H1 (cell line): Measurements from ENCODE around the gene SLC27A2. TPM values are rescaled to one million over a fixed set of nuclear protein-coding genes. Genes with fewer than 3 reads are reported as not detected.

Experiments
- CTCF ChIA-PET: fragments of 300-600 bp; sonication (Branson Sonifier 250); formaldehyde crosslinking; loops from one replicate; lab custom pipeline; 2021; ENCODE audit not compliant: partially characterized antibody; lab: Charles Lee
- POLR2A ChIA-PET: fragments of 300-600 bp; sonication (Branson Sonifier 250); formaldehyde crosslinking; loops from one replicate; lab custom pipeline; 2021; ENCODE audit warnings: inconsistent platforms; ENCODE audit not compliant: partially characterized antibody; lab: Charles Lee
- DNase-seq, 2 experiments: peaks; one replicate each; pipeline versions ENCODE4 v3.0.0 to v3.0.0-alpha.2; 2010 to 2022; ENCODE audit warnings: low spot score in 2 of 2, low read depth in 1 of 2, mixed read lengths in 1 of 2
- FAIRE-seq: peaks from 2 replicates; lab custom pipeline; 2011; peaks lifted over from hg19 to GRCh38; lab: Jason Lieb, UNC
- H2AFZ ChIP-seq: 2 replicates; pipeline ENCODE4 v1.8.1; 2012; ENCODE audit warnings: low read length, inconsistent platforms
- H2AK5ac ChIP-seq: 2 replicates; pipeline ENCODE4 v1.6.1; 2013; ENCODE audit warnings: low read depth, low read length
- H2BK120ac ChIP-seq: replicated peaks from 2 replicates; pipeline ENCODE3; 2013; ENCODE audit warnings: low read depth, low read length, inconsistent platforms
- H2BK12ac ChIP-seq: 2 replicates; pipeline ENCODE4 v1.6.1; 2013; ENCODE audit warnings: low read depth, low read length
- H2BK15ac ChIP-seq: 2 replicates; pipeline ENCODE4 v1.6.1; 2013; ENCODE audit warnings: low read length
- H2BK20ac ChIP-seq: 2 replicates; pipeline ENCODE4 v1.6.1; 2013; ENCODE audit warnings: low read length
- H2BK5ac ChIP-seq: 2 replicates; pipeline ENCODE4 v1.6.1; 2013; ENCODE audit warnings: low read depth, low read length
- H3K14ac ChIP-seq: 2 replicates; pipeline ENCODE4 v1.6.1; 2013; ENCODE audit warnings: inconsistent platforms; ENCODE audit not compliant: insufficient read length
- H3K18ac ChIP-seq: 2 replicates; pipeline ENCODE4 v1.6.1; 2013; ENCODE audit warnings: low read length; ENCODE audit errors: extremely low read depth
- H3K23ac ChIP-seq: 2 replicates; pipeline ENCODE4 v1.6.1; 2013; ENCODE audit warnings: inconsistent platforms; ENCODE audit not compliant: insufficient read length
- H3K23me2 ChIP-seq: 2 replicates; pipeline ENCODE4 v1.6.1; 2013; ENCODE audit warnings: low read depth, low read length
- H3K27ac ChIP-seq: 2 replicates; pipeline ENCODE4 v1.6.1; 2011; ENCODE audit warnings: low read depth, low read length, inconsistent platforms
- H3K27me3 ChIP-seq, 4 experiments: replicated peaks in 1 of 4; 1 replicate in 1 of 4; 2 replicates in 3 of 4; pipeline versions ENCODE4 v1.6.1 to v1.8.1; 2011 to 2013; ENCODE audit warnings: low read length in 3 of 4, mild to moderate bottlenecking in 3 of 4, inconsistent platforms in 2 of 4, mixed read lengths in 2 of 4, moderate library complexity in 1 of 4; ENCODE audit not compliant: control insufficient read depth in 3 of 4, insufficient read depth in 3 of 4; ENCODE audit errors: extremely low read depth in 1 of 4
- H3K36me3 ChIP-seq, 4 experiments: 2 replicates each; pipeline versions ENCODE4 v1.6.1 to v1.8.1; 2011 to 2013; ENCODE audit warnings: mild to moderate bottlenecking in 4 of 4, low read length in 3 of 4, moderate library complexity in 2 of 4, control low read depth in 1 of 4, inconsistent platforms in 1 of 4; ENCODE audit not compliant: insufficient read depth in 4 of 4, control insufficient read depth in 2 of 4
- H3K4ac ChIP-seq: replicated peaks from 2 replicates; pipeline ENCODE3; 2013; ENCODE audit warnings: low read length, low read depth, mixed read lengths, inconsistent platforms; ENCODE audit not compliant: insufficient read length
- H3K4me1 ChIP-seq, 4 experiments: replicated peaks in 1 of 4; 1 replicate in 1 of 4; 2 replicates in 3 of 4; pipeline versions ENCODE4 v1.6.1 to v1.8.1; 2011 to 2013; ENCODE audit warnings: low read length in 3 of 4, inconsistent platforms in 2 of 4, mixed read lengths in 1 of 4; ENCODE audit not compliant: insufficient read depth in 4 of 4, control insufficient read depth in 3 of 4
- H3K4me2 ChIP-seq, 2 experiments: 2 replicates each; pipeline versions ENCODE4 v1.6.1 to v1.8.1; 2011 to 2013; ENCODE audit warnings: low read depth in 2 of 2, low read length in 2 of 2, control low read depth in 1 of 2, inconsistent platforms in 1 of 2, mild to moderate bottlenecking in 1 of 2; ENCODE audit not compliant: insufficient read depth in 1 of 2
- H3K4me3 ChIP-seq, 4 experiments: fragments of 200-600, 300-600 bp in 1 of 4; sonication (generic), shearing (Covaris generic), sonication (Bioruptor Twin) in 1 of 4; 2 replicates each; pipeline versions ENCODE4 v1.5.1 to v1.8.1; 2011 to 2016; ENCODE audit warnings: low read length in 4 of 4, low read depth in 3 of 4, control low read depth in 2 of 4, inconsistent platforms in 2 of 4, mild to moderate bottlenecking in 2 of 4, mixed read lengths in 1 of 4, moderate library complexity in 1 of 4; ENCODE audit not compliant: insufficient read depth in 2 of 4; ENCODE audit errors: extremely low read depth in 1 of 4
- H3K56ac ChIP-seq: replicated peaks from 2 replicates; pipeline ENCODE3; 2013; ENCODE audit warnings: low read depth, mild to moderate bottlenecking, mixed read lengths, low read length, inconsistent platforms; ENCODE audit not compliant: insufficient read length
- H3K79me1 ChIP-seq: 2 replicates; pipeline ENCODE4 v1.6.1; 2013; ENCODE audit warnings: low read depth, low read length, control low read depth
- H3K79me2 ChIP-seq, 2 experiments: 2 replicates each; pipeline versions ENCODE4 v1.6.1 to v1.8.1; 2012 to 2013; ENCODE audit warnings: low read length in 2 of 2, mild to moderate bottlenecking in 2 of 2, inconsistent platforms in 1 of 2; ENCODE audit not compliant: insufficient read depth in 2 of 2, control insufficient read depth in 1 of 2
- H3K9ac ChIP-seq, 4 experiments: replicated peaks in 1 of 4; 1 replicate in 1 of 4; 2 replicates in 3 of 4; pipeline versions ENCODE4 v1.6.1 to v1.8.1; 2011 to 2013; ENCODE audit warnings: low read depth in 3 of 4, low read length in 3 of 4, control low read depth in 2 of 4, mild to moderate bottlenecking in 2 of 4, moderate library complexity in 2 of 4, inconsistent platforms in 1 of 4; ENCODE audit errors: extremely low read depth in 1 of 4
- H3K9me3 ChIP-seq, 2 experiments: 2 replicates each; pipeline versions ENCODE4 v1.6.1 to v1.8.1; 2012 to 2013; ENCODE audit warnings: mild to moderate bottlenecking in 2 of 2, moderate library complexity in 2 of 2, control low read depth in 1 of 2, inconsistent platforms in 1 of 2, low read depth in 1 of 2, low read length in 1 of 2, mixed read lengths in 1 of 2; ENCODE audit not compliant: insufficient read depth in 2 of 2
- H4K20me1 ChIP-seq, 2 experiments: replicated peaks in 1 of 2; 2 replicates each; pipeline versions ENCODE3 to v1.8.1; 2011 to 2013; ENCODE audit warnings: inconsistent platforms in 2 of 2, low read length in 2 of 2, mild to moderate bottlenecking in 1 of 2; ENCODE audit not compliant: insufficient read depth in 2 of 2, control insufficient read depth in 1 of 2
- H4K5ac ChIP-seq: 2 replicates; pipeline ENCODE4 v1.6.1; 2013; ENCODE audit warnings: low read length, low read depth, mixed read lengths, inconsistent platforms; ENCODE audit not compliant: insufficient read length
- H4K8ac ChIP-seq: 2 replicates; pipeline ENCODE4 v1.8.0; 2013; ENCODE audit warnings: mild to moderate bottlenecking, moderate library complexity, low read length, inconsistent platforms; ENCODE audit not compliant: insufficient read depth; ENCODE audit errors: extremely low read depth
- H4K91ac ChIP-seq: replicated peaks from 2 replicates; pipeline ENCODE3; 2013; ENCODE audit warnings: low read length, mixed read lengths, inconsistent platforms; ENCODE audit not compliant: insufficient read length
- CHD2 ChIP-seq: IDR thresholded peaks from 2 replicates; pipeline ENCODE4 v1.6.1; 2012; ENCODE audit warnings: low read length, improper control_type of control experiment
- EZH2 ChIP-seq: fragments of 200-600 bp; sonication (generic); IDR thresholded peaks from 2 replicates; pipeline ENCODE4 v1.7.1; 2012; ENCODE audit warnings: low read depth, mild to moderate bottlenecking, moderate library complexity, low read length, inconsistent platforms; ENCODE audit not compliant: severe bottlenecking
- HDAC2 ChIP-seq, 2 experiments: fragments of 300-600 bp in 1 of 2; sonication (generic) in 1 of 2; IDR thresholded peaks; 2 replicates each; pipeline ENCODE4 v1.6.1; 2011 to 2012; ENCODE audit warnings: low read depth in 2 of 2, low read length in 2 of 2, mild to moderate bottlenecking in 2 of 2, moderate library complexity in 2 of 2, borderline replicate concordance in 1 of 2, inconsistent platforms in 1 of 2
- KDM1A ChIP-seq: fragments of 200-600, 300-600 bp; sonication (generic); IDR thresholded peaks from 2 replicates; pipeline ENCODE4 v1.7.1; 2016; ENCODE audit warnings: mild to moderate bottlenecking, low read length, borderline replicate concordance
- KDM4A ChIP-seq: IDR thresholded peaks from one replicate; pipeline ENCODE4 v1.7.1; 2012; ENCODE audit warnings: low read depth, mild to moderate bottlenecking, moderate library complexity, low read length, inconsistent platforms; ENCODE audit not compliant: severe bottlenecking
- RNF2 ChIP-seq: fragments of 200-900, 300-1000 bp; sonication (generic); IDR thresholded peaks from 2 replicates; pipeline ENCODE4 v1.7.1; 2016; ENCODE audit warnings: borderline replicate concordance, low read depth, mild to moderate bottlenecking, antibody characterized with exemption, low read length; ENCODE audit not compliant: poor library complexity, severe bottlenecking; ENCODE audit errors: missing control alignments
- SP1 ChIP-seq: IDR thresholded peaks from 2 replicates; pipeline ENCODE4 v1.6.1; 2011; ENCODE audit warnings: low read depth, low read length
- SP4 ChIP-seq: IDR thresholded peaks from 2 replicates; pipeline ENCODE4 v1.6.1; 2012; ENCODE audit warnings: low read length, inconsistent platforms
- TAF7 ChIP-seq: optimal IDR thresholded peaks from 2 replicates; pipeline ENCODE3; 2011; ENCODE audit warnings: low read depth, mild to moderate bottlenecking, inconsistent platforms, low read length, moderate library complexity, borderline replicate concordance
- WGBS, 2 experiments: shearing (Covaris generic) in 1 of 2; methylation state at CpG; one replicate each; pipeline versions ENCODE4 v1.1.6 to v1.1.7; 2013 to 2015; ENCODE audit warnings: low lambda C conversion rate in 2 of 2, mixed read lengths in 2 of 2, inconsistent platforms in 1 of 2, low coverage in 1 of 2, missing lambda C conversion rate in 1 of 2; ENCODE audit not compliant: insufficient replicate concordance in 2 of 2, insufficient coverage in 1 of 2, insufficient read length in 1 of 2; ENCODE audit errors: extremely low coverage in 1 of 2, missing lambda C conversion rate in 1 of 2; 5-methylcytosine and 5-hydroxymethylcytosine counted together
- polyA plus RNA-seq, 7 experiments: library from polyadenylated mRNA; depleted of rRNA in 3 of 7; stranded (reverse) in 5 of 7; unstranded in 2 of 7; fragments of >200 nt in 5 of 7; fragments of 200-250 nt in 2 of 7; gene quantifications; 1 replicate in 5 of 7; 2 replicates in 1 of 7; 4 replicates in 1 of 7; pipeline versions ENCODE4 v1.2.1 to v1.2.3, GENCODE V29; 2011 to 2013; ENCODE audit warnings: missing spikeins in 2 of 7, mixed read lengths in 2 of 7
- total RNA-seq: library from RNA; stranded (reverse); fragmentation: NEBNext Ultra II Directional; extraction: Animal tissue kit (Norgen Biotek cat#: 25700); gene quantifications from 2 replicates; pipeline ENCODE4 v1.2.1, GENCODE V29; 2021

SLC27A2 gene
- total and polyA plus RNA-seq, 2 of the 8 experiments (the other 6 are each of a cell fraction or from before 2014, with no cell fraction given): 5.6 to 5.8 TPM

DNA sequence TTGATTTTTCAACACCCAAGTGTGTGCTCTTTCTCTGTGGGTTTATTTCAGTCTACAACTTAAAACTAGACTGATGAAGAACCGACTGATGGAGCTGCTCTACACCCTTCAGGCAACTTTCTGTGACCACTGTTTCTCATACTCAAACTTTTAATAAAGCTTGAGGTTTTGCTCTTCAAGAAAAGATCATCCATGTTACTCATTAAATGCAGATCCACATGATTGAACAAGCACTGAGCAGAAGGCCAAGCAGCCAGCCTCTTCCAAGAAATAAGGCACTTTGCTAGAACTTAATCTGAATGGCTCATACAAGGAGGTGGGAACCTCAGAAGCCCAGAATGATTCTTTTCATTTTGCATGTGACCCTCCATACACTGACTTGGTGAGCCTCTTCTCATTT is 8.7 kb downstream of the SLC27A2 start:
- H3K27me3 ChIP-seq: no peaks in the 10 kb centered on the region
- CTCF ChIA-PET: no interaction called here
- no peak overlapping the region for H3K14ac ChIP-seq

More for the DNA sequence above, 8.7 kb downstream of the SLC27A2 start:
- DNase-seq (no peak), FAIRE-seq (no peak)
- H2BK20ac ChIP-seq: no peak overlapping the region
- H3K18ac ChIP-seq: no peak overlapping the region
- no peak overlapping the region; a peak in 1 of 7 replicates for H3K9ac ChIP-seq
- H3K4me1 ChIP-seq: no peaks in the 10 kb centered on the region
- H2AK5ac ChIP-seq: no peak overlapping the region
- H2BK15ac ChIP-seq: no peak overlapping the region
- no peak for TF ChIP-seq KDM4A
- TF ChIP-seq SP1: no peak
- TF ChIP-seq KDM1A: no peak
- no peak for TF ChIP-seq SP4
- no peak for TF ChIP-seq HDAC2 (IDR thresholded peaks at IDR 0.05; ENCODE audit: borderline replicate concordance in 1 of 2, low read depth in 2 of 2, low read length in 2 of 2)
- TF ChIP-seq CHD2: no peak
- no peak for TF ChIP-seq RNF2
- no peak for TF ChIP-seq EZH2
- TF ChIP-seq TAF7: no peak
- H3K4me2 ChIP-seq: no peak overlapping the region
- H2BK12ac ChIP-seq: no peak overlapping the region
- H3K27ac ChIP-seq: no peak overlapping the region
- H4K8ac ChIP-seq: no peak overlapping the region
- H4K5ac ChIP-seq: no peak overlapping the region
- H2AFZ ChIP-seq: no peak overlapping the region
- no peak overlapping the region for H2BK5ac ChIP-seq
- H3K9me3 ChIP-seq: no peaks in the 10 kb centered on the region
- H3K4me3 ChIP-seq: no peak overlapping the region
- H3K79me2 ChIP-seq: no peaks in the 10 kb centered on the region
- POLR2A ChIA-PET: no interaction called here
- no peak overlapping the region for H4K91ac ChIP-seq
- no peaks in the 10 kb centered on the region for H4K20me1 ChIP-seq
- 90% methylated on average over 1 of the region's 1 CpG; no CpG with 5 or more reads in 1 of the 2 experiments for WGBS, 2 experiments
- H3K79me1 ChIP-seq: no peaks in the 10 kb centered on the region
- no peak overlapping the region for H2BK120ac ChIP-seq
- no peak overlapping the region for H3K56ac ChIP-seq
- H3K23ac ChIP-seq: no peak overlapping the region
- no peak overlapping the region for H3K4ac ChIP-seq
- H3K23me2 ChIP-seq: no peaks in the 10 kb centered on the region
- no peaks in the 10 kb centered on the region for H3K36me3 ChIP-seq
